Loucy (cell line): ENCODE measurements around the gene ZFYVE21.

ENCODE experiments used
- EZH2phosphoT487 ChIP-seq: fragments of 200-600 bp; IDR thresholded peaks from 2 replicates; pipeline ENCODE4 v1.6.1; 2018; ENCODE audit warnings: antibody characterized with exemption, mild to moderate bottlenecking, moderate library complexity, borderline replicate concordance
- TF ChIP-seq, protein P1 (sequence below): fragments of 200-600 bp; sonication (generic); conservative IDR thresholded peaks from 2 replicates; pipeline ENCODE4 v1.5.1; 2014; ENCODE audit warnings: mild to moderate bottlenecking, antibody characterized with exemption, low read length

DNA sequence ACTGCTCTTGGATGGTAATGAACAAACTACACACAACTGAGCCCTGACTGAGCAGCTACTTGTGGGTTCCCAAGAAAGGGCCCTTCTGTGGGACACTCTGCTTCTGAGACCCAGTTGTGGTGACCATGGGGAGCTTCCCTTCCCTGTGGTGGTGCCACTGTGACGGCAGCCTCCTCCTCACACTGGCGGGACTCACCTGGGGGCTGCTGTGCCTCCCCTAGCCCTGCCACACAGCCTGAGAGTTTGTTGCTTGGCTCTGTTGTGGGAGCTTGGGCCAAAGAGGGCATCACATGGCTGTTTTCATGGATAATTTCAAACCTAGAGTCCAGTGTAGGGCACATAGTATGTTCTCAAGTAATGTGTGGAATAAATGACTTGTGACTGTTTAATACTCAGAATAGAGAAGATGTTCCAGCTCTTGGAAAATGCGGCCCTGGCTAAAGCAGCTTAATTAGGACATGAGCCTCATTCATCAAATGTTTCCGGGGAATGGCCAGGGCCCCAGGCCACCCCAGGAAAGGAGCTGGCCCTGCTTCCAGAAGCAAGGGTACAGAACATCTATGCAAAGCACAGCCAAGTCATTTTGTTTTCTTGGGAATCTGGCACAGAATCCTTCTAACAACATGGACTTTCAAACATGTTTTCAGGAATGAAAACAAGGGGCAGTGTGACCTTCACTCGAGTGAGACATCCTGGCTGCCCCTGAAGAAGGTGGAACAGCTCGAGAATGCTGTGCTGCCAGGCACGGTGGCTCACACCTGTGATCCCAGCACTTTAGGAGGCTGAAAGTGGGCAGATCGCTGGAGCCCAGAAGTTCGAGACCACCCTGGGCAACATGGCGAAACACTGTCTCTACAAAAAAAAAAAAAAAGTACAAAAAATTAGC is 21.2 kb downstream of the ZFYVE21 start:
- TF ChIP-seq, protein P1, sequence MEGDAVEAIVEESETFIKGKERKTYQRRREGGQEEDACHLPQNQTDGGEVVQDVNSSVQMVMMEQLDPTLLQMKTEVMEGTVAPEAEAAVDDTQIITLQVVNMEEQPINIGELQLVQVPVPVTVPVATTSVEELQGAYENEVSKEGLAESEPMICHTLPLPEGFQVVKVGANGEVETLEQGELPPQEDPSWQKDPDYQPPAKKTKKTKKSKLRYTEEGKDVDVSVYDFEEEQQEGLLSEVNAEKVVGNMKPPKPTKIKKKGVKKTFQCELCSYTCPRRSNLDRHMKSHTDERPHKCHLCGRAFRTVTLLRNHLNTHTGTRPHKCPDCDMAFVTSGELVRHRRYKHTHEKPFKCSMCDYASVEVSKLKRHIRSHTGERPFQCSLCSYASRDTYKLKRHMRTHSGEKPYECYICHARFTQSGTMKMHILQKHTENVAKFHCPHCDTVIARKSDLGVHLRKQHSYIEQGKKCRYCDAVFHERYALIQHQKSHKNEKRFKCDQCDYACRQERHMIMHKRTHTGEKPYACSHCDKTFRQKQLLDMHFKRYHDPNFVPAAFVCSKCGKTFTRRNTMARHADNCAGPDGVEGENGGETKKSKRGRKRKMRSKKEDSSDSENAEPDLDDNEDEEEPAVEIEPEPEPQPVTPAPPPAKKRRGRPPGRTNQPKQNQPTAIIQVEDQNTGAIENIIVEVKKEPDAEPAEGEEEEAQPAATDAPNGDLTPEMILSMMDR, result no peak
- no peak for TF ChIP-seq EZH2phosphoT487
